GM12878 (cell line): ENCODE data around the gene NT5M. TPM values are rescaled to one million over a fixed set of nuclear protein-coding genes. Genes with fewer than 3 reads are reported as not detected.

ENCODE experiments used
- ASH2L ChIP-seq: fragments of 300-600, 200-600 bp; sonication (generic); IDR thresholded peaks from 2 replicates; pipeline ENCODE4 v1.6.1; 2017; ENCODE audit warnings: low read depth, mild to moderate bottlenecking, borderline replicate concordance
- TAF1 ChIP-seq: IDR thresholded peaks from 2 replicates; pipeline ENCODE4 v1.6.1; 2011; ENCODE audit warnings: mild to moderate bottlenecking, low read depth, low read length, borderline replicate concordance
- ZSCAN29 ChIP-seq: fragments of 450-650 bp; IDR thresholded peaks from 2 replicates; pipeline ENCODE4 v1.6.1; 2017; ENCODE audit warnings: mild to moderate bottlenecking, moderate library complexity
- polyA plus RNA-seq, 11 experiments: library from polyadenylated mRNA; depleted of rRNA in 4 of 11; unstranded in 6 of 11; stranded (reverse) in 5 of 11; fragments of >200 nt; fragmentation: Nextera tagmentation in 4 of 11; fragmentation: Illumina TruSeq in 1 of 11; extraction: Ambion mirVana in 4 of 11; extraction: Trizol in 1 of 11; gene quantifications; 1 replicate in 1 of 11; 2 replicates in 10 of 11; pipeline versions ENCODE4 v1.2.1 to v1.2.3, GENCODE V29; 2011 to 2016; ENCODE audit warnings: inconsistent platforms in 2 of 11, missing spikeins in 2 of 11, low read depth in 1 of 11
- total RNA-seq, 4 experiments: library from RNA; depleted of rRNA in 3 of 4; stranded (reverse); fragments of >200 nt in 3 of 4; fragmentation: Illumina TruSeq in 1 of 4; extraction: Trizol in 1 of 4; gene quantifications; 2 replicates each; pipeline versions ENCODE4 v1.2.1 to v1.2.3, GENCODE V29; 2013 to 2021
- TF ChIP-seq, protein P1 (sequence below), 3 experiments: IDR thresholded peaks in 2 of 3; conservative IDR thresholded peaks in 1 of 3; 2 replicates each; pipeline ENCODE4 v1.5.1; 2011; ENCODE audit warnings: low read depth in 3 of 3, low read length in 3 of 3, mild to moderate bottlenecking in 3 of 3, control low read depth in 2 of 3, moderate library complexity in 2 of 3, inconsistent platforms in 1 of 3, mixed read lengths in 1 of 3; ENCODE audit not compliant: control insufficient read depth in 2 of 3, insufficient read depth in 1 of 3; ENCODE audit errors: extremely low read depth in 1 of 3
- TF ChIP-seq, protein P2 (sequence below): IDR thresholded peaks from 2 replicates; pipeline ENCODE4 v1.6.1; 2012; ENCODE audit warnings: improper control_type of control experiment, low read depth, low read length; ENCODE audit not compliant: insufficient replicate concordance
- TF ChIP-seq, protein P3 (sequence below): fragments of 150-350 bp; IDR thresholded peaks from 2 replicates; pipeline ENCODE4 v1.6.1; 2014; ENCODE audit warnings: mild to moderate bottlenecking, low read depth, low read length

Gene NT5M
- total and polyA plus RNA-seq, 10 of the 15 experiments (the other 5 are each of a cell fraction or from before 2014, with no cell fraction given): 0.18 to 14.1 (median 2.9) TPM

GRCh38 chr17:17342242-17342945 lies 39.2 kb downstream of the NT5M start (continued):
- TF ChIP-seq, protein P1, sequence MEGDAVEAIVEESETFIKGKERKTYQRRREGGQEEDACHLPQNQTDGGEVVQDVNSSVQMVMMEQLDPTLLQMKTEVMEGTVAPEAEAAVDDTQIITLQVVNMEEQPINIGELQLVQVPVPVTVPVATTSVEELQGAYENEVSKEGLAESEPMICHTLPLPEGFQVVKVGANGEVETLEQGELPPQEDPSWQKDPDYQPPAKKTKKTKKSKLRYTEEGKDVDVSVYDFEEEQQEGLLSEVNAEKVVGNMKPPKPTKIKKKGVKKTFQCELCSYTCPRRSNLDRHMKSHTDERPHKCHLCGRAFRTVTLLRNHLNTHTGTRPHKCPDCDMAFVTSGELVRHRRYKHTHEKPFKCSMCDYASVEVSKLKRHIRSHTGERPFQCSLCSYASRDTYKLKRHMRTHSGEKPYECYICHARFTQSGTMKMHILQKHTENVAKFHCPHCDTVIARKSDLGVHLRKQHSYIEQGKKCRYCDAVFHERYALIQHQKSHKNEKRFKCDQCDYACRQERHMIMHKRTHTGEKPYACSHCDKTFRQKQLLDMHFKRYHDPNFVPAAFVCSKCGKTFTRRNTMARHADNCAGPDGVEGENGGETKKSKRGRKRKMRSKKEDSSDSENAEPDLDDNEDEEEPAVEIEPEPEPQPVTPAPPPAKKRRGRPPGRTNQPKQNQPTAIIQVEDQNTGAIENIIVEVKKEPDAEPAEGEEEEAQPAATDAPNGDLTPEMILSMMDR (IDR thresholded peaks at IDR 0.05 in 2 of 3, conservative IDR thresholded peaks at IDR 0.05 in 1 of 3; ENCODE audit: control insufficient read depth in 2 of 3, extremely low read depth in 1 of 3, insufficient read depth in 1 of 3, low read depth in 3 of 3, low read length in 3 of 3): no peak
- no peak for TF ChIP-seq ASH2L
- no peak for TF ChIP-seq TAF1
- TF ChIP-seq, protein P2, sequence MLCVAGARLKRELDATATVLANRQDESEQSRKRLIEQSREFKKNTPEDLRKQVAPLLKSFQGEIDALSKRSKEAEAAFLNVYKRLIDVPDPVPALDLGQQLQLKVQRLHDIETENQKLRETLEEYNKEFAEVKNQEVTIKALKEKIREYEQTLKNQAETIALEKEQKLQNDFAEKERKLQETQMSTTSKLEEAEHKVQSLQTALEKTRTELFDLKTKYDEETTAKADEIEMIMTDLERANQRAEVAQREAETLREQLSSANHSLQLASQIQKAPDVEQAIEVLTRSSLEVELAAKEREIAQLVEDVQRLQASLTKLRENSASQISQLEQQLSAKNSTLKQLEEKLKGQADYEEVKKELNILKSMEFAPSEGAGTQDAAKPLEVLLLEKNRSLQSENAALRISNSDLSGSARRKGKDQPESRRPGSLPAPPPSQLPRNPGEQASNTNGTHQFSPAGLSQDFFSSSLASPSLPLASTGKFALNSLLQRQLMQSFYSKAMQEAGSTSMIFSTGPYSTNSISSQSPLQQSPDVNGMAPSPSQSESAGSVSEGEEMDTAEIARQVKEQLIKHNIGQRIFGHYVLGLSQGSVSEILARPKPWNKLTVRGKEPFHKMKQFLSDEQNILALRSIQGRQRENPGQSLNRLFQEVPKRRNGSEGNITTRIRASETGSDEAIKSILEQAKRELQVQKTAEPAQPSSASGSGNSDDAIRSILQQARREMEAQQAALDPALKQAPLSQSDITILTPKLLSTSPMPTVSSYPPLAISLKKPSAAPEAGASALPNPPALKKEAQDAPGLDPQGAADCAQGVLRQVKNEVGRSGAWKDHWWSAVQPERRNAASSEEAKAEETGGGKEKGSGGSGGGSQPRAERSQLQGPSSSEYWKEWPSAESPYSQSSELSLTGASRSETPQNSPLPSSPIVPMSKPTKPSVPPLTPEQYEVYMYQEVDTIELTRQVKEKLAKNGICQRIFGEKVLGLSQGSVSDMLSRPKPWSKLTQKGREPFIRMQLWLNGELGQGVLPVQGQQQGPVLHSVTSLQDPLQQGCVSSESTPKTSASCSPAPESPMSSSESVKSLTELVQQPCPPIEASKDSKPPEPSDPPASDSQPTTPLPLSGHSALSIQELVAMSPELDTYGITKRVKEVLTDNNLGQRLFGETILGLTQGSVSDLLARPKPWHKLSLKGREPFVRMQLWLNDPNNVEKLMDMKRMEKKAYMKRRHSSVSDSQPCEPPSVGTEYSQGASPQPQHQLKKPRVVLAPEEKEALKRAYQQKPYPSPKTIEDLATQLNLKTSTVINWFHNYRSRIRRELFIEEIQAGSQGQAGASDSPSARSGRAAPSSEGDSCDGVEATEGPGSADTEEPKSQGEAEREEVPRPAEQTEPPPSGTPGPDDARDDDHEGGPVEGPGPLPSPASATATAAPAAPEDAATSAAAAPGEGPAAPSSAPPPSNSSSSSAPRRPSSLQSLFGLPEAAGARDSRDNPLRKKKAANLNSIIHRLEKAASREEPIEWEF: no peak
- TF ChIP-seq ZSCAN29: no peak
- TF ChIP-seq, protein P3, sequence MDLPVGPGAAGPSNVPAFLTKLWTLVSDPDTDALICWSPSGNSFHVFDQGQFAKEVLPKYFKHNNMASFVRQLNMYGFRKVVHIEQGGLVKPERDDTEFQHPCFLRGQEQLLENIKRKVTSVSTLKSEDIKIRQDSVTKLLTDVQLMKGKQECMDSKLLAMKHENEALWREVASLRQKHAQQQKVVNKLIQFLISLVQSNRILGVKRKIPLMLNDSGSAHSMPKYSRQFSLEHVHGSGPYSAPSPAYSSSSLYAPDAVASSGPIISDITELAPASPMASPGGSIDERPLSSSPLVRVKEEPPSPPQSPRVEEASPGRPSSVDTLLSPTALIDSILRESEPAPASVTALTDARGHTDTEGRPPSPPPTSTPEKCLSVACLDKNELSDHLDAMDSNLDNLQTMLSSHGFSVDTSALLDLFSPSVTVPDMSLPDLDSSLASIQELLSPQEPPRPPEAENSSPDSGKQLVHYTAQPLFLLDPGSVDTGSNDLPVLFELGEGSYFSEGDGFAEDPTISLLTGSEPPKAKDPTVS: no peak
